ENCODE measurements around the gene ABI3BP.

The ABI3BP gene

DNA sequence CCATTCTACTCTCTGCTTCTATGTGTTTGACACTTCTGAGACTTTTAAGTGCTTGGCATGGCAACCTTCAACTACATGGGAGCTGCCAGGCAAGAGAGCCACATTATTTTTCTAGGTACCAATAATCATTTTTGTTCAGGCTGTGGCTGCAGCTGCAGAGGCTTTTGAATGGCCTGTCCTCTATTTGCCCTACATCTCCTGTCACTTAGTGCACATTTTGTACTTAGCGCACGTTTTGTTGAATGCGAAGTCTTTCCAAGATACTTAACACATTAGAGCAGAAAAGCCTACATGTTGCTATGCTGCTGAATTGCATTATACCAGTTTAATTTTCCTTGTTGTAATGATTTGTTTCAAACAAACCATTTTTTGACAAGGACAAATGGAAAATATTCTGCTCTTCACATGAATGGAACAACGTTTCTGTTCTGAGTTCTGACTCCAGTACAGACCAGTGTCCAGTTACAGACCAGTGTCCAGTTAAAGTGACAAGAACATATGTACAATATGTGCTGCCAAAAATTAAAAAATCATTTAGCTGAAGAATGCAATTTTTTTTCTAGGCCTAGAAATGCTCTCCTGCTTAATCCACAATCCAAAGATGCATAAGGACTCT lies 113.9 kb downstream of the ABI3BP start:
- DNase-seq, result no peak

DNA sequence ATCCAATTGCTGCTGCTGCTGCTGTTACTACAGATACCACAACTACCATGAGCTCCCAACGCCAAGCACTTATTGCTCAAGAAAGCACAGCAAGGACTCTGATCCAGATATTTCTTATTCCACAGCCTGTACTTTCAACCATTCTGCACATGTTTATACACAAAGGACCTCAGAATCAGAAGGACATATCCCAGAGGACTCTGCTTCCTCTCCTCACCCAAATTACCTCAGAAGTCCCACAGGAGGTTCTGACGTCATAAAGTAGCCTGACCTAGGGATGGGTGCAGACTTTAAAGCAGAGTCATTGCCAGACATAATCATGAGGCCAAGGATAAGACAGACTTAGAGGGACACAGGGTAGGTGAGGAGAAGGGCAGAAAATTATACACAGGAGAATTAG lies 115.9 kb downstream of the ABI3BP start:
- no peak for DNase-seq

GRCh38 chr3:100875239-100875638 lies 118.0 kb downstream of the ABI3BP start:
- DNase-seq, result no peak

DNA sequence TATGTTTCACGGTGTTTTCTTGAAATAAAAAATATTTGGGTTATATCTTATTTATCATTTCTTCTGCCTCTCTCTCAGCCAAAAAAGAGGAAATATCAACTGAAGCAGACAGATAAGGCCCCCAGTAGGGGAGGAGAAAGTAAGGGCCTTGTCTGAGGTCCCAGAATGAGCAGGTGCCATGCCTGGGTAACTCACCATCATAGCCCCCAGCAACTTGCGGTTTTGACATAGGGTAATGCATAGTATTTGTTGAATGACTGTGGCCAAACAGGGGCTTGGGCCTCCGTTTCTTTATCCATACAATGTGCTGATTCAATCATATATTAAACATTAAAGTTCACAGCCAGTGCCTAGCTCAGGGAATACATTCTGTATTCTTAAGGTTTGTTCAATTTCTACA lies 119.6 kb downstream of the ABI3BP start:
- DNase-seq, result no peak

DNA sequence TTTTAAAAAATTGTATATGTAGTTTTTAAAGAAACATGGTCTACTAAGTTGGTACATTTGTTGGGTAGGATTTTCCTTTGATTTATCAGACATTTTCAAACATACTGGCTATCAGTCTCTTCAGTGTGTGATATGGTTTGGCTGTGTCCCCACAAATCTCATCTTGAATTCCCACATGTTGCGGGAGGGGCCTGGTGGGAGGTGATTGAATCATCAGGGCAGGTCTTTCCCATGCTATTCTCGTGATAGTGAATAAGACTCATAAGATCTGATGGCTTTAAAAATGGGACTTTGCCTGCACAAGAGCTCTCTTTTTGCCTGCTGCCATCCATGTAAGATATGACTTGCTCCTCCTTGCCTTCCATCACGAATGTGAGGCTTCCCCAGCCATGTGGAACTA lies 121.9 kb downstream of the ABI3BP start:
- DNase-seq, result no peak

GRCh38 chr3:100869787-100870186 lies 123.4 kb downstream of the ABI3BP start:
- DNase-seq, result no peak

DNA sequence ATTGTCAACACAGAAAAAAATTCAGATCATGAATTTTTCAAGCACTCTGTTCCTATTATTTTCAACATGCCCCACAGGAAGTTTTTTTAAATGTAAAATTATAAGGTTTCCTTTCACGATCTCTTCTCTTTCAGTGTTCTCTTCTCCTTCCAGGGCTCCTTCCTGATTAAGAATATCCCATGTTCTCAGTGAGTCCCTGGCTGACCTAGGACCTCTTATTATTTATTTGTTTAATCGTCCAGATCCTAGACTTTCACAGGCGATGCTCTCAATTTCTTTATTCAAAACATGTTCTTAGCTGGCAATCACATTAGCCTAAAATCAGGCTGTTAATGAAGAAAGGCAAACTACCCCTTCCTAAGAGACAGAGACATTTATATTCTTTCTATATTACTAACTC lies 124.3 kb downstream of the ABI3BP start:
- no peak for DNase-seq

- DNase-seq, result no peak
Observed at GRCh38 chr3:100868096-100868495, 125.1 kb downstream of the ABI3BP start.

DNA sequence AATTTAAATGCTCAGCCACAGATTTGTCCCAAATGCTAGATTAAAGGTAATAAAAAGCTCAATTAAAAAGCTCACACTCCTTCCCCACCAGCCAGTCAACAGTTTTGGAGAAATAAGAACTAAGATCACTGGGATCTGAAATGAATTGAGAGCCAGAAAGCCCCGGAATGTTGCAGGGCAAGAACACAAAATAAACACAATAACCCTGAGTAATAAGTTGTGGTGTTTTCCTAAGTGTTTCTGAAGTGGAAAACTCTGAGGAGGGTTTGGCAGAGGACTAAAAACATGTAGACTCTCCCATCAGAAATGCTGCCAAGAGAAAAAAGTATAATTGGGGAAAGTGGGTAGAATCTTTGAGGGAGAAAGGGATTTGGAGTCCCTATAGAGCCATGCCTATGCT lies 127.8 kb downstream of the ABI3BP start:
- DNase-seq, result no peak

DNA sequence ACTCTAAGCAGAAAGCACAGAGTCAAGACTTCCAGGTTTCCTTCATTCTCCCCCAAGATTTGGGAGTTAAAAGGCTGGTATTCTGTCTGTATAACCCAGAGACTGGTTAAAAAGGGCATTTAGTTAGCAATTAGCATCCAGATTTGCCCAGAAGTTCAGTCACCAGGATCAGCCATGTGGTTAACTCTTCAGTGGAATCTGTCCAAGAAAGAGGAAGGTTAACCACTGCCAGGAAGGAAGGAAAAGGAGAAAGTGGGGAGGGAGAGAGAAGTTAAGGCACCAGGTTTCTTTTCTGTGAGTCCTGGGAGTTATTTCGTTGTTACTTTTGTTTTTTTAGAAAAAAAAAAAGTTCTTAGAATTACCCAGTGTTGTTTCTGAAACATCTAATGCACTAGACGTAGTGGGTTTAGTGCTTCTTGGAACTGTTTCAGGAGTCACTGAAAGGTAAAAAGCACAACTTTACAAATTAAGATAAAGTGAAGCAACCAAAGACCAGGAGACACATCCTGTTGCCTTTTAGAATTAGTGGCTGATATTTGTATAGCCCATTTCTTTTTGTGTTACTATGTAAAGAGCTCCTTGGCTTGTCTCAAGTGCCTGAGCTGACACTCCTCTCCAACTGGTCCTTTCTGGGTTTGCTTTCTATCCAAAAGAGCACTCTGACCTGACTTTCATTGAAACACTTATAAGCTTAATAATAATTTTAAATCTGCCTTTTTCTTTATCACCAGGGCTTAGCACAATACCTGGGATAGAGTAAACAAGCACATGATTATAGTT lies 128.6 kb downstream of the ABI3BP start:
- no peak for DNase-seq

DNA sequence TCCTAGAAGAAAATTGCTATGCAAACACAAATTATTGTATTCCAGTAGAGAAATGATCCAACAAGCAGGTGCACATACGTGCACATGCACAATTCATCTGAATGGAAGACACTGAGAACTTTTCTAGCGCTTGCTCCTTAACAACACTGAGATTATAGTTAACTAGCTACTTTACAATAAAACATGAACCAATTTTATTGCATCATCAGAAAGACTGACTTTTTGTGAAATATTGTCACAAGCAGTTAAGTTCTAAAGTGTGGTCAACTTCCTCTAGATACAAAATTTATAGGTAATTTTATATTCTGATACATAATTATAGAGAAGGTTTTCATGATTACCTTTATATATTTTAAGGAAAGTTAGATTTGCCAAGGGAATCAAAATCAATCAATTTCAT lies 135.4 kb downstream of the ABI3BP start:
- no peak for DNase-seq

GRCh38 chr3:100856821-100857220 lies 136.4 kb downstream of the ABI3BP start:
- no peak for DNase-seq

GRCh38 chr3:100852840-100853239 lies 140.4 kb downstream of the ABI3BP start:
- DNase-seq, result no peak

GRCh38 chr3:100850701-100851100 lies 142.5 kb downstream of the ABI3BP start:
- DNase-seq, result no peak

DNA sequence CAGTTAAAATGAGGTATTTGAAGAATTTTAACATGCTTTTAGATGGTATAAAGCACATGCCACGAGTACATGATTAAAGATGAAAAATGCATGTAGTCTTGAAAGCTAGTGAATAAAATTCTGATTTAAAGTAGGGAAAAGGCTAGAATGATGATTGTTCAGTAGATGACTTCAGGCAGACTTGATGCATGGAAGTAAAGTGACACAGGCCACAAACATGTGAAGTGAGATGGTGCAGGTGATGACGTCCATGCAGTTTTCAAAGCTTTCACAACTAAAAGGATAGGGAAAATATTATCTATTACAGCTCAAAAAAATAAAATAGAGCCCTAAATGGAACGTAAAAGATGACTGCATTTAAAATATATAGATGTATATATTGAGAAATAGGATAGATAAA lies 143.1 kb downstream of the ABI3BP start:
- DNase-seq, result no peak

DNA sequence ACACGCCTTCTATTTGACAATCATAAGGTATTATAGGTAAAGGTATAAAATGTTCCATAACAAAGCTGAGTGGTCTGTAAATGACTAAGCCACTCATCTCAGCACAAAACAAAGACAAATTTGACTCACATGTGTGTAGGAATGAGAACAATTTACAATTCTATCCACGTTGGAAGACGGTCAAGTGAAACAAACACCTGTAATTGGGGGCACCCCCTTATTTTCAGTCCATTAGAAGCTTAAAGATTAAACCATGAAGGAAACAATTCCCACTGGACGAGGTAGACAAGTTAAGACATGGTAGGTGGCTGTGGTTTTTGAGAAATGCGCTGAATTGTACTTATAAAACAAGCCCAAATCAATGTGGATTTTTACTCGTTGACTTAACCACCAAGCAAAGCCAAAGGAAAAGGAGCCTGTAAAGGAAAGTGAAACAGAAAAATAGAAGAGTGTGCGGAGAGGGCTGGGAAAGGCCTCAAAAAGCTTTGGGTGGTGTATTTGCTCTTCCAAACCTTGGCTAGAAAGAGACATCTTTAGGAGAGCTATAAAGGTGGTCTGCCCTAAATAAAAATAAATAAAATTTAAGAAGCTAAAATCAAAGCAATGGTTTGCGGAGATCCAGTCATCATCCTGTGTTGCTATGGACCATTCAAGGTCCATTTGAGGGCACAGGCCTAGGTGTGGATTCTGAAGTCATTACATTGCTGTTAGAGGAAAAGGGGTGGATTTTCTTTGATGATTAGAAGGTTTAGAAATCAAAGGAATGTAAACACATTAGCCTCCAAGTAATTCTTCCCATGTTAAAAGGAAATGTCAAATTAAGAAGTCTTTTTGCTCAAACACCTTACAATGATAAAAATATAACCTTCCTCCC lies 148.9 kb downstream of the ABI3BP start:
- no peak for DNase-seq

GRCh38 chr3:100838157-100838556 lies 155.1 kb downstream of the ABI3BP start:
- no peak for DNase-seq

DNA sequence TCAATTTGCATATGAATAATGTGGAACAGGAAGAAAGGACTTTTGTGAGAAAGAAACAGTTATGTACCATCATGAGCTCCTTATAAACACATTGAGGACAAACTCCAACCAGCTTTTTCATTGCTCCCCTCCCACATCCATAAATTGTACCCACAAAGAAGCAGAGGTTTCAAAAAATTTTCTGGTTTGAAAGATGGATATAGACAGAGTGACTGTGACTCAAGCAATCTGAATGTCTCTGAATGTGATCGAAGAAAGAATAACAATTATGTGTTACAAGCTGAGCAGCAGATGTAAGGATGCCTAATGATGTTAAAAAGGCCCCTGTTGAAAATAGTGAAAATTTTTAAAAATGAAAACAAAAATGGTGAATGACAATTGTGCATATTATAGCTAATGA lies 156.6 kb downstream of the ABI3BP start:
- no peak for DNase-seq

GRCh38 chr3:100834332-100834731 lies 158.9 kb downstream of the ABI3BP start:
- no peak for DNase-seq

- no peak for DNase-seq
Observed at GRCh38 chr3:100833483-100833882, 159.7 kb downstream of the ABI3BP start.

- no peak for DNase-seq
Observed at GRCh38 chr3:100831629-100832028, 161.6 kb downstream of the ABI3BP start.

- no peak for DNase-seq
Observed at GRCh38 chr3:100830931-100831330, 162.3 kb downstream of the ABI3BP start.

GRCh38 chr3:100825574-100825973 lies 167.6 kb downstream of the ABI3BP start:
- DNase-seq, result no peak

GRCh38 chr3:100815583-100815982 lies 177.6 kb downstream of the ABI3BP start:
- no peak for DNase-seq

Data from left hindlimb (tissue), 1 donor.